Measurements from ENCODE around the gene DDIT4.
"Not testable (repeated sequence)": the region's sequence is repeated elsewhere in the genome, so short reads cannot be mapped to it uniquely, and the experiment has no call there.

The DDIT4 gene

GRCh38 chr10:72273410-72274212 lies at the start of gene DDIT4:
Gene DDIT4 (plus strand): TSS chr10:72273924. CDS start chr10:72274217, 293 bp downstream.
- Mint-ChIP-seq H3K27ac (peak within 1 kb of the TSS; percentile 85), H3K4me1 (peaks cover 51% of the 10 kb centered on the region), H3K4me3 (peak within 1 kb of the TSS; percentile 97), H3K9me3 (no peaks in the 10 kb centered on the region), H3K36me3 (peaks cover 27% of the 10 kb centered on the region), H3K27me3 (no peaks in the 10 kb centered on the region)
- peak; percentile 98 for ATAC-seq

- peaks cover 55% of the 10 kb centered on the region for H3K4me1 Mint-ChIP-seq
- peak overlapping the region; percentile 67 for H3K27ac Mint-ChIP-seq
- not testable (repeated sequence) for H3K27me3 Mint-ChIP-seq, H3K9me3 Mint-ChIP-seq, ATAC-seq, H3K4me3 Mint-ChIP-seq
- H3K36me3 Mint-ChIP-seq, result peaks cover 15% of the 10 kb centered on the region
Measured at GRCh38 chr10:72224191-72224590, 49.5 kb upstream of the DDIT4 start.

- Mint-ChIP-seq H3K4me3 (no peak overlapping the region), H3K27ac (no peak overlapping the region), H3K9me3 (no peaks in the 10 kb centered on the region), H3K36me3 (peaks cover 26% of the 10 kb centered on the region), H3K27me3 (no peaks in the 10 kb centered on the region), H3K4me1 (peaks cover 50% of the 10 kb centered on the region)
- no peak for ATAC-seq
Measured at GRCh38 chr10:72226418-72227027, 47.2 kb upstream of the DDIT4 start.

- no peak overlapping the region for H3K4me3 Mint-ChIP-seq
- H3K27me3 Mint-ChIP-seq, result no peaks in the 10 kb centered on the region
Measured at GRCh38 chr10:72227826-72228225, 45.9 kb upstream of the DDIT4 start.

GRCh38 chr10:72228318-72228751 lies 45.4 kb upstream of the DDIT4 start:
- Mint-ChIP-seq H3K4me3 (no peak overlapping the region), H3K9me3 (no peaks in the 10 kb centered on the region), H3K27me3 (no peaks in the 10 kb centered on the region), H3K27ac (no peak overlapping the region), H3K4me1 (peaks cover 41% of the 10 kb centered on the region), H3K36me3 (peaks cover 32% of the 10 kb centered on the region)
- ATAC-seq, result no peak

More at GRCh38 chr10:72227826-72228225, 45.9 kb upstream of the DDIT4 start:
- ATAC-seq, result no peak
- H3K4me1 Mint-ChIP-seq, result peaks cover 46% of the 10 kb centered on the region
- peaks cover 27% of the 10 kb centered on the region for H3K36me3 Mint-ChIP-seq
- no peaks in the 10 kb centered on the region for H3K9me3 Mint-ChIP-seq
- no peak overlapping the region for H3K27ac Mint-ChIP-seq

GRCh38 chr10:72229261-72230251 lies 44.2 kb upstream of the DDIT4 start:
- peaks cover 34% of the 10 kb centered on the region for H3K4me1 Mint-ChIP-seq
- no peaks in the 10 kb centered on the region for H3K9me3 Mint-ChIP-seq
- no peaks in the 10 kb centered on the region for H3K27me3 Mint-ChIP-seq
- no peak for ATAC-seq
- H3K4me3 Mint-ChIP-seq, result no peak overlapping the region
- peaks cover 35% of the 10 kb centered on the region for H3K36me3 Mint-ChIP-seq
- peak overlapping the region; percentile 27 for H3K27ac Mint-ChIP-seq

- Mint-ChIP-seq H3K27ac (no peak overlapping the region), H3K36me3 (peaks cover 42% of the 10 kb centered on the region), H3K27me3 (no peaks in the 10 kb centered on the region), H3K4me1 (peaks cover 28% of the 10 kb centered on the region), H3K4me3 (no peak overlapping the region), H3K9me3 (no peaks in the 10 kb centered on the region)
- ATAC-seq, result no peak
Measured at GRCh38 chr10:72233621-72234020, 40.1 kb upstream of the DDIT4 start.

GRCh38 chr10:72234560-72235095 lies 39.1 kb upstream of the DDIT4 start:
- ATAC-seq, result no peak
- H3K27ac Mint-ChIP-seq, result no peak overlapping the region
- no peaks in the 10 kb centered on the region for H3K27me3 Mint-ChIP-seq
- no peaks in the 10 kb centered on the region for H3K9me3 Mint-ChIP-seq
- no peak overlapping the region for H3K4me3 Mint-ChIP-seq
- H3K4me1 Mint-ChIP-seq, result peaks cover 28% of the 10 kb centered on the region
- H3K36me3 Mint-ChIP-seq, result peaks cover 39% of the 10 kb centered on the region

- Mint-ChIP-seq H3K9me3 (no peaks in the 10 kb centered on the region), H3K4me1 (peaks cover 28% of the 10 kb centered on the region), H3K4me3 (no peak overlapping the region), H3K27ac (no peak overlapping the region), H3K27me3 (no peaks in the 10 kb centered on the region), H3K36me3 (peaks cover 34% of the 10 kb centered on the region)
- no peak for ATAC-seq
Measured at GRCh38 chr10:72235544-72236279, 38.0 kb upstream of the DDIT4 start.

- H3K27me3 Mint-ChIP-seq, result no peaks in the 10 kb centered on the region
- ATAC-seq, result no peak
- no peak overlapping the region for H3K4me3 Mint-ChIP-seq
- peaks cover 20% of the 10 kb centered on the region for H3K36me3 Mint-ChIP-seq
- H3K9me3 Mint-ChIP-seq, result no peaks in the 10 kb centered on the region
- H3K27ac Mint-ChIP-seq, result peak overlapping the region; percentile 20
- peaks cover 51% of the 10 kb centered on the region for H3K4me1 Mint-ChIP-seq
Measured at GRCh38 chr10:72238392-72239175, 35.1 kb upstream of the DDIT4 start.

- ATAC-seq, result peak; percentile 20
- H3K9me3 Mint-ChIP-seq, result no peaks in the 10 kb centered on the region
- H3K27ac Mint-ChIP-seq, result peak overlapping the region; percentile 20
- peaks cover 19% of the 10 kb centered on the region for H3K36me3 Mint-ChIP-seq
- no peaks in the 10 kb centered on the region for H3K27me3 Mint-ChIP-seq
- H3K4me3 Mint-ChIP-seq, result no peak overlapping the region
- H3K4me1 Mint-ChIP-seq, result peaks cover 60% of the 10 kb centered on the region
Measured at GRCh38 chr10:72239409-72239808, 34.3 kb upstream of the DDIT4 start.

GRCh38 chr10:72240371-72240770 lies 33.4 kb upstream of the DDIT4 start:
- no peaks in the 10 kb centered on the region for H3K9me3 Mint-ChIP-seq
- H3K27ac Mint-ChIP-seq, result no peak overlapping the region
- no peak for ATAC-seq
- peaks cover 19% of the 10 kb centered on the region for H3K36me3 Mint-ChIP-seq
- H3K4me3 Mint-ChIP-seq, result no peak overlapping the region
- H3K27me3 Mint-ChIP-seq, result no peaks in the 10 kb centered on the region
- peaks cover 69% of the 10 kb centered on the region for H3K4me1 Mint-ChIP-seq

- no peak overlapping the region for H3K4me3 Mint-ChIP-seq
Measured at GRCh38 chr10:72241691-72242252, 32.0 kb upstream of the DDIT4 start.

More at GRCh38 chr10:72241691-72242252, 32.0 kb upstream of the DDIT4 start:
- Mint-ChIP-seq H3K27ac (peak overlapping the region; percentile 67), H3K36me3 (peaks cover 11% of the 10 kb centered on the region), H3K4me1 (peaks cover 79% of the 10 kb centered on the region), H3K9me3 (no peaks in the 10 kb centered on the region), H3K27me3 (no peaks in the 10 kb centered on the region)
- ATAC-seq, result no peak
